ENCODE results near the gene CBL. TPM values are rescaled to one million over a fixed set of nuclear protein-coding genes. Genes with fewer than 3 reads are reported as not detected.

Gene CBL
- total RNA-seq, 4 donors from 2014 or later = 20.2 to 29.2 (median 25.1) TPM

- Histone ChIP-seq H3K27me3 (no peaks in the 10 kb centered on the region), H3K36me3 (peaks cover 0 to 18% of the 10 kb centered on the region in 2 donors), H3K27ac (no peak overlapping the region), H3K9me3 (no peaks in the 10 kb centered on the region), H3K4me3 (no peak overlapping the region), H3K4me1 (peaks cover 0 to 33% (median 11%) of the 10 kb centered on the region in 3 donors)
- 69 to 80% methylated on average over 1 to 4 of the region's 4 CpGs for WGBS, 2 donors (ENCODE audit: low coverage in 1 of 2)
- no peak for TF ChIP-seq POLR2A (IDR thresholded peaks at IDR 0.05)
- TF ChIP-seq CTCF (IDR thresholded peaks at IDR 0.05) = no peak
- no peak for TF ChIP-seq EP300 (IDR thresholded peaks at IDR 0.05)
- ATAC-seq = no peak
Measured at GRCh38 chr11:119332111-119332765, 126.1 kb downstream of the CBL start.

- peaks cover 0 to 19% of the 10 kb centered on the region in 2 donors for H3K36me3 ChIP-seq
- no peaks in the 10 kb centered on the region for H3K9me3 ChIP-seq
- TF ChIP-seq POLR2AphosphoS5 (IDR thresholded peaks at IDR 0.05) (peak; percentile 90), EP300 (IDR thresholded peaks at IDR 0.05) (no peak), CTCF (IDR thresholded peaks at IDR 0.05) (no peak), POLR2A (IDR thresholded peaks at IDR 0.05) (peak; percentile 67 to 80)
- ATAC-seq = peak; percentile 96
- H3K4me3 ChIP-seq = peak within 1 kb of the TSS; percentile 64 to 79
- H3K4me1 ChIP-seq = peaks cover 0 to 54% (median 31%) of the 10 kb centered on the region in 3 donors
- no peaks in the 10 kb centered on the region for H3K27me3 ChIP-seq
- WGBS, 2 donors (ENCODE audit: low coverage in 1 of 2) = 0% methylated on average over 4 to 9 of the region's 54 CpGs
- H3K27ac ChIP-seq = peak within 1 kb of the TSS; percentile 62 to 94 (median 90)
Measured at GRCh38 chr11:119334174-119334930, 128.2 kb downstream of the CBL start, which contains the start of gene RNF26. TSS of gene RNF26 (plus strand) at chr11:119334527. CDS start at chr11:119335123, 596 bp downstream.

GRCh38 chr11:119335091-119335654, 129.0 kb downstream of the CBL start:
- no peak for TF ChIP-seq POLR2A (IDR thresholded peaks at IDR 0.05)
- no peak for TF ChIP-seq CTCF (IDR thresholded peaks at IDR 0.05)
- TF ChIP-seq POLR2AphosphoS5 (IDR thresholded peaks at IDR 0.05) = no peak
- no peak for TF ChIP-seq EP300 (IDR thresholded peaks at IDR 0.05)
- Histone ChIP-seq H3K36me3 (peaks cover 0 to 19% of the 10 kb centered on the region in 2 donors), H3K9me3 (no peaks in the 10 kb centered on the region), H3K4me3 (peak overlapping the region; percentile 64 to 79), H3K4me1 (peaks cover 0 to 63% (median 36%) of the 10 kb centered on the region in 3 donors), H3K27ac (peak overlapping the region in 3 of 4 donors; percentile 89 to 94 (median 90)), H3K27me3 (no peaks in the 10 kb centered on the region)
- no peak for ATAC-seq
- WGBS, 2 donors (ENCODE audit: low coverage in 1 of 2) = 20 to 36% methylated on average over 1 to 5 of the region's 15 CpGs

GRCh38 chr11:119335655-119336543, 129.8 kb downstream of the CBL start:
- H3K4me3 ChIP-seq = peak overlapping the region in 1 of 2 donors; percentile 79
- H3K27ac ChIP-seq = no peak overlapping the region
- WGBS, 2 donors (ENCODE audit: low coverage in 1 of 2) = 88 to 89% methylated on average over 7 to 10 of the region's 30 CpGs
- no peaks in the 10 kb centered on the region for H3K9me3 ChIP-seq
- ATAC-seq = no peak
- no peaks in the 10 kb centered on the region for H3K27me3 ChIP-seq
- H3K4me1 ChIP-seq = peaks cover 0 to 70% (median 37%) of the 10 kb centered on the region in 3 donors
- peaks cover 0 to 19% of the 10 kb centered on the region in 2 donors for H3K36me3 ChIP-seq
- TF ChIP-seq POLR2A (IDR thresholded peaks at IDR 0.05) (no peak), CTCF (IDR thresholded peaks at IDR 0.05) (no peak), EP300 (IDR thresholded peaks at IDR 0.05) (no peak), POLR2AphosphoS5 (IDR thresholded peaks at IDR 0.05) (no peak)
